Subcutaneous preadipocyte (primary cell): ENCODE data around the gene EEF1G. TPM values are rescaled to one million over a fixed set of nuclear protein-coding genes. Genes with fewer than 3 reads are reported as not detected.

Source experiments
- small RNA-seq: library from RNA; depleted of rRNA; stranded (forward); fragments of <200 nt; gene quantifications from one replicate; pipeline ENCODE3, GENCODE V24; 2012
- total RNA-seq: library from RNA; depleted of rRNA; stranded (reverse); fragments of >200 nt; gene quantifications from 2 replicates; pipeline ENCODE4 v1.2.3, GENCODE V29; 2012

Gene EEF1G
- total RNA-seq, result 828 and 1,333 TPM in 2 replicates

GRCh38 chr11:62573592-62574362, at the start of gene EEF1G:
Gene EEF1G, minus strand, starts transcription at chr11:62573891. Its CDS starts 49 bp downstream, at chr11:62573842.

DNA sequence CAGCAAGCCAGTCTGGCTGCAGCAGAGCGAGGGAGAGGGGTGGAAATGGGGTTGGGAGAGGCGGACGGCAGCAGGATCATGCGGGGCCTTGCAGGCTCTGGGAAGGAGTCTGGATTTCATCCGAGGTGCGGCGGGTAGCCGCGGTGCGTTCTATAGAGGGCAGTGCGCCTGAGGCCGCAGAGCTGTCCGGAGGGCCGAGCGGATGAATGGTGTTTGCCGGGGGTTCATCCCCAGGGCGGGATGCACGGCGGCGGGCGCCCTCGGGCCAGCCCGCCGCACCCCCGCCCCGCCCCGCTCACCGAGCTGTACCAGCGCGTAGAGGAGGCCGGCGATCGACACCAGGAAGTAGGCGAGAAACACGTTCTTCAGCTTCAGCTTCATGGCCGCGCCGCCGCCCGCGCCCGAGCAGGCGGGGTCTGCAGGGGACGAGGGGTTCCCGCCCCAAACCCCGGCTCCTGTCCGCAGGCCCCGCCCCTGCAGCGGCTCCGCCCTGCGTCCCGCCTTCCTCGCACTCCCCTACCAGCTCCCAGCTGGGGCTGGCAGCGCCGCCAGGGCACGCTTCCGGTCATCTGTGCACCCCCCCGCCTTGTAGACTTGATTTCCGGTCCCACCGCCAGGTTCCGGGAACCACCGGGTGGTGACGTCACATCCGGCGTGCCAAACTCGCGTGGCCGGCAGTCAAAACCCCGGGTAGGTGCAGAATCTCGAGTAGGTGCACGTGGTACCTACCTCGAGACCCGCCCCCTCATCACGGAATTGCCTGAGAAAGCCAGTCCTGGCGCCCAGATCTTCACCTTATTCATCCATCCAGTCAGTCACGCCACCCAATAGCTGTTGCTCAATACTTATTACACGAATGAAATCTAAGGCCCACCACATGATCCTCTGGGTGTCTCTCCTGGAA, 48.1 kb upstream of the EEF1G start, which contains the start of gene B3GAT3:
TSS of gene B3GAT3 (minus strand) at position 420 of the 904 bp plus-strand sequence. CDS start at position 381, 39 bp downstream.

GRCh38 chr11:62612366-62613290, 38.9 kb upstream of the EEF1G start, which contains the start of the genes EML3 and ROM1:
Gene EML3, minus strand, starts transcription at chr11:62612775. Its CDS starts 318 bp downstream, at chr11:62612457.
Gene ROM1, plus strand, starts transcription at chr11:62613257. Its CDS starts 25 bp downstream, at chr11:62613282.

GRCh38 chr11:62601372-62602140, 27.9 kb upstream of the EEF1G start, which contains the start of gene MTA2:
Gene MTA2, minus strand, starts transcription at chr11:62601865. Its CDS starts 415 bp downstream, at chr11:62601450.

DNA sequence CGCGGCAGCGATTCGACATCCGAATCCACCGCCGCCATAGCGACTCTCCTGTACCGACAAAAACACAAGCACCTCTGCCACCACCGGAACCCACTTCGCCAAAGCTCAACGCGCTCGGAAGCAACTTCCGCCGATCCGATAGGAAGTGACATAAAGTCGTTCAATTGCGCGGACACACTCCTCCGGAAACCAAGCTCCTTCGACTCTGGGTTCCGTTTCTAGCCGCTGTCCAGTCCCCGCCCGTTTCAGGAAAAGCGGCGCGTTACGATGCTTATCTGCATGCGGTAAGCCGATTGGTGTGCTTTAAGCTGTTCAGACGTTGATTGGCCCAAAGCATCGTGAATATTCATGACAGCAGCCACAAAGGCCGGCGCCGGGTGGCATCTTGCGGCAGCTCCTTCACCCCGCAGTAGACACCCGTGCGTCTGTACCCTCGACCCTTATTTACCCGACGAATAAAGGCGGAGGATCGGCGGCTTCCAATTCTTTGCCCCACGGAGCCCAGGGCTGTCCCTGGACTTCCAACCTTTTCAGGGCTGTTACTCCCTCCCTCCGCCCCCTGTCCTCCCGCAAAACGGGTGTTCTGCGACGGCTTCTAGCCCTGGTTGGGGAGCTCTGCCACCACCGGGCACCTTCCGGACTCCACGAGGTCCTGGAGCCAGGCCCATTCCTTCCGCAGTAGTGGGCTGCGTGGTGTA, 17.9 kb upstream of the EEF1G start, which contains the start of gene TUT1:
TSS of gene TUT1 (minus strand) at position 76 of the 698 bp plus-strand sequence. CDS start at position 38, 38 bp downstream.

DNA sequence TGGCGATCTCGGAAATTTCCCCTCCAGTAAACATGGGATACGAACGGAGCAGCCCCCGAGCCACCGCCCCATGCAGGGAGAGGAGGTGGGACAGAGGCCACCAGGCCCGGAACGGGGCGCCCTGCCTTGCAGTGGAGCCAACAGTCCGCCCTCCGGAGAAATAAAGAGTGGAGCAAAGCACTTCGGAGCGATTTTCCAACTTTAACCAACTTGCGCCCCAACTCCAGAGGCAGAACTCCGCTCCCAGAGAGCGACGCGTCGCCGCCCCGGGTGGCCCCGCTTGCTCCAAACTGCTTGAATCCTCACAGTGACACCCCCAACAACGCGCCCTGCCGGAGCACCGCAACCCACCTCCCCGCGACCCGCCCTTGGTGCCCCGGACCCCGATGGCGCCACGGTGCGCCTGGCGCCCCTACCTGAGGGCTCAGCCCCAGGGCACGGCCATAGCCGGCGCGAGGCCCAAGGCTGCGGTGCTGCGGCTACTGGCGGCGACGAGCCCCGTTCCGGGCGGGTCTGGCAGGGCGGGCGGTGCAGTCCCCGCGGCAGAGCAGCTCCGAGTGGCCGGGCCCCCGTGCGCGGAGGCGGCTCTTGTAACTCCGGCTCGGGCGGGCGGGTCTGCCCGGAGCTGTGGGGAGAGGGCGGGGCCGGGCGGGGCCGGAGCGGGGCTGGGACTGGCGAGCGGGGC, 27.3 kb downstream of the EEF1G start, which contains the start of gene AHNAK:
TSS of gene AHNAK (minus strand) at position 563 of the 685 bp plus-strand sequence. CDS start 10,708 bp downstream, outside the sequence.

Small RNA genes within 50 kb of the gene (small RNA-seq; reads per million reads assigned to genes)
- not detected for gene AP001458.1
- not detected for gene EEF1G
- gene MIR6747, result 0.11 reads per million

Other genes with a start within 250 kb of the EEF1G start
- not detected in 2 replicates for gene ASRGL1, start 236.4 kb downstream of the EEF1G start, total RNA-seq
- gene SCGB1A1, start 154.9 kb downstream of the EEF1G start, total RNA-seq, result not detected in 2 replicates
- gene AHNAK, start 27.1 kb downstream of the EEF1G start, total RNA-seq, result 800 and 1,162 TPM in 2 replicates
- gene TUT1, start 17.6 kb upstream of the EEF1G start, total RNA-seq, result 4.8 and 7.6 TPM in 2 replicates
- gene MTA2, start 28.0 kb upstream of the EEF1G start, total RNA-seq, result 95.2 and 143 TPM in 2 replicates
- gene EML3, start 38.9 kb upstream of the EEF1G start, total RNA-seq, result 22.0 and 25.6 TPM in 2 replicates
- 3.1 and 4.4 TPM in 2 replicates for gene ROM1, start 39.4 kb upstream of the EEF1G start, total RNA-seq
- 28.0 and 42.3 TPM in 2 replicates for gene B3GAT3, start 48.1 kb upstream of the EEF1G start, total RNA-seq
- gene GANAB, start 72.7 kb upstream of the EEF1G start, total RNA-seq, result 178 and 191 TPM in 2 replicates
- 30.5 and 34.8 TPM in 2 replicates for gene INTS5, start 79.4 kb upstream of the EEF1G start, total RNA-seq
- gene C11orf98, start 91.3 kb upstream of the EEF1G start, total RNA-seq, result 24.8 and 29.4 TPM in 2 replicates
- 8.5 and 17.6 TPM in 2 replicates for gene CSKMT, start 91.4 kb upstream of the EEF1G start, total RNA-seq
- 7.8 and 9.2 TPM in 2 replicates for gene UQCC3, start 97.8 kb upstream of the EEF1G start, total RNA-seq
- 8.0 and 8.5 TPM in 2 replicates for gene LBHD1, start 98.4 kb upstream of the EEF1G start, total RNA-seq
- 70.6 and 99.2 TPM in 2 replicates for gene UBXN1, start 105.2 kb upstream of the EEF1G start, total RNA-seq
- gene LRRN4CL, start 115.6 kb upstream of the EEF1G start, total RNA-seq, result 16.4 and 38.2 TPM in 2 replicates
- gene BSCL2, start 133.5 kb upstream of the EEF1G start, total RNA-seq, result 36.0 and 43.4 TPM in 2 replicates
- gene GNG3, start 133.8 kb upstream of the EEF1G start, total RNA-seq, result not detected in 2 replicates
- 9.9 and 12.5 TPM in 2 replicates for gene HNRNPUL2, start 153.6 kb upstream of the EEF1G start, total RNA-seq
- gene TTC9C, start 154.6 kb upstream of the EEF1G start, total RNA-seq, result 32.3 and 36.0 TPM in 2 replicates
- gene ZBTB3, start 180.3 kb upstream of the EEF1G start, total RNA-seq, result 12.3 and 13.6 TPM in 2 replicates
- gene POLR2G, start 187.7 kb upstream of the EEF1G start, total RNA-seq, result 44.4 and 55.5 TPM in 2 replicates
- gene TAF6L, start 197.5 kb upstream of the EEF1G start, total RNA-seq, result 14.7 and 19.5 TPM in 2 replicates
- 25.0 and 38.9 TPM in 2 replicates for gene TMEM179B, start 213.5 kb upstream of the EEF1G start, total RNA-seq
- 15.8 and 18.4 TPM in 2 replicates for gene TMEM223, start 218.1 kb upstream of the EEF1G start, total RNA-seq
- gene NXF1, start 231.5 kb upstream of the EEF1G start, total RNA-seq, result 24.2 and 26.1 TPM in 2 replicates